Uterus (tissue), 2 donors: ENCODE results near the gene ERAS.

Experiments used
- CTCF ChIP-seq, 4 experiments: fragments of 200-600 bp in 2 of 4; fragments of 450-650 bp in 2 of 4; sonication (generic) in 2 of 4; IDR thresholded peaks; one replicate each; pipeline ENCODE4 v1.5.1; 2016 to 2019; ENCODE audit warnings: antibody characterized with exemption in 4 of 4, mild to moderate bottlenecking in 2 of 4, moderate library complexity in 1 of 4
- POLR2A ChIP-seq, 2 donors: fragments of 450-650 bp; IDR thresholded peaks; one replicate each; pipeline ENCODE4 v1.6.1; 2016; ENCODE audit warnings: antibody characterized with exemption in 2 of 2, mild to moderate bottlenecking in 1 of 2, moderate library complexity in 1 of 2

DNA sequence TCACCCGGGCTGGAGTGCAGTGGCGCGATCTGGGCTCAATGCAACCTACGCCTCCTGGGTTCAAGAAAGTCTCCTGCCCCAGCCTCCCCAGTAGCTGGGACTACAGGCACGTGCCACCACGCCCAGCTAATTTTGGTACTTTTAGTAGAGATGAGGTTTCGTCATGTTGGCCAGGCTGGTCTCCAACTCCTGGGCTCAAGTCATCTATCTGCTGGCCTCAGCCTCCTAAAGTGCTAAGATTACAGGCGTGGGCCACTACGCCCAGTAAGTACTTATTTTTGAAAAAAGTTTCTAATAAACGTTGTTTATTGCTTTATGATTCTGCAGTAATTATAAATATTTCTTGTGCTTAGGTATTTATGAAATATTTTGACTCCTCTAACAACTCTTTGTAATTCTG lies 13.4 kb downstream of the ERAS start:
- TF ChIP-seq CTCF (IDR thresholded peaks at IDR 0.05) (no peak), POLR2A (IDR thresholded peaks at IDR 0.05) (no peak)
